Epithelial cell of esophagus (primary cell): Measurements from ENCODE around the gene SLC6A16.
A peak's percentile ranks its signal among the peaks of the same experiment; 100 is the strongest.
"Not testable (repeated sequence)": the region's sequence is repeated elsewhere in the genome, so short reads cannot be mapped to it uniquely, and the experiment has no call there.

Source experiments
- DNase-seq: peaks from one replicate; pipeline ENCODE4 v3.0.0; 2010; ENCODE audit warnings: low read depth
- H3K4me3 ChIP-seq: 2 replicates; pipeline ENCODE4 v1.5.1; 2011; ENCODE audit warnings: mild to moderate bottlenecking, low read length, control low read depth
- TF ChIP-seq, protein P1 (sequence below): IDR thresholded peaks from 2 replicates; pipeline ENCODE4 v1.5.1; 2011; ENCODE audit warnings: low read depth, mild to moderate bottlenecking, low read length, control low read depth, inconsistent platforms; ENCODE audit not compliant: insufficient read depth; ENCODE audit errors: missing control alignments

Gene SLC6A16

DNA sequence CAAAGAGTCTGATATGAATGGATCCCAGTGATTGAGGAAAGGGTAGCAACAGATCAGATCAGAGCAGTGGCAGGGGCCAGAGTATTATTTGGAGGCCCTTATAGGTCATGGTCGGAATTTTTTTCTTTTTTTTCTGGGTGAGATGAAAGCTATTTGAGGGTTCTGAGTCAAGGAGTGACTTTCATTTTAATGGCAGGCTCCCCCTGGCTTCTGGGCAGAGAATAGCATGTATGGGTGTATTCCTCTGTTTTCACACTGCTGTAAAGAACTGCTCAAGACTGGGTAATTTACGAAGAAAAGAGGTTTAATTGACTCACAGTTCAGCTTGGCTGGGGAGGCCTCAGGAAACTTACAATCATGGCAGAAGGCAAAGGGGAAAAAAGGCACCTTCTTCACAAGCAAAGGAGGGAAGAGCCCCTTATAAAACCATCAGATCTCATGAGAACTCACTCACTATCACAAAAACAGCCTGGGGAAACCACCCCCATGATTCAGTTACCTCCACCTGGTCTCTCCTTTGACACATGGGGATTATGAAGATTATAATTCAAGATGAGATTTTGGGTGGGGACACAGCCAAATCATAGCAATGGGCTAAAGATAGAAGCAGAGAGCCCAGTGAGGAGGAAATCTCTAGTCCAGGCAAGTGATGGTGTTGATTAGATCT is 3.0 kb upstream of the SLC6A16 start:
- no peak overlapping the region for H3K4me3 ChIP-seq
- peak; percentile 49 for DNase-seq
- TF ChIP-seq, protein P1, sequence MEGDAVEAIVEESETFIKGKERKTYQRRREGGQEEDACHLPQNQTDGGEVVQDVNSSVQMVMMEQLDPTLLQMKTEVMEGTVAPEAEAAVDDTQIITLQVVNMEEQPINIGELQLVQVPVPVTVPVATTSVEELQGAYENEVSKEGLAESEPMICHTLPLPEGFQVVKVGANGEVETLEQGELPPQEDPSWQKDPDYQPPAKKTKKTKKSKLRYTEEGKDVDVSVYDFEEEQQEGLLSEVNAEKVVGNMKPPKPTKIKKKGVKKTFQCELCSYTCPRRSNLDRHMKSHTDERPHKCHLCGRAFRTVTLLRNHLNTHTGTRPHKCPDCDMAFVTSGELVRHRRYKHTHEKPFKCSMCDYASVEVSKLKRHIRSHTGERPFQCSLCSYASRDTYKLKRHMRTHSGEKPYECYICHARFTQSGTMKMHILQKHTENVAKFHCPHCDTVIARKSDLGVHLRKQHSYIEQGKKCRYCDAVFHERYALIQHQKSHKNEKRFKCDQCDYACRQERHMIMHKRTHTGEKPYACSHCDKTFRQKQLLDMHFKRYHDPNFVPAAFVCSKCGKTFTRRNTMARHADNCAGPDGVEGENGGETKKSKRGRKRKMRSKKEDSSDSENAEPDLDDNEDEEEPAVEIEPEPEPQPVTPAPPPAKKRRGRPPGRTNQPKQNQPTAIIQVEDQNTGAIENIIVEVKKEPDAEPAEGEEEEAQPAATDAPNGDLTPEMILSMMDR, result peak; percentile 76

DNA sequence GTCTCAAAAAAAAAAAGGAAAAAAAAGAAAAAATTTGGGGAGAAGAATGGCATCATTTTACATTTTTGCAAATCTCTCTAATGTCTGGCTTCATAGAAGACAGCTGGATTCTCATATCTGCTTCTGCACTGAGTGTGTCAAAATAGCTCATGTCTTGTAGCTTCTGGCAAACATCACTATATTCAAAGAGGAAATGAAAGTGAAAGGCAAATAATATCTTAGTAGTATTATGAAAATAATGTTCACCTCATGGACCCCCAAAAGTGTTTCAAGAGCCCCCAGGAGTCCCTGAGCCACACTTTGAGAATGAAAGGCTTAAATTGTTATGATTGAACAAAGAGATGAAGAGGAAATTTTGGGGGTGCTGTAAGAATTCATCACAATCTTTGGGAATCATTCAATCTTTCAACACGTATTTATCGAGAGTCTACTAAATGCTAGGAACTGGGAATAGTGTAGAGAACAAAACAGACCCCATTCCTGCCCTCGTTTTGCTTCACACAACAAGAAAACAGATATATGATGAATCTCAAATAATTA is 1.2 kb upstream of the SLC6A16 start:
- no peak for DNase-seq
- TF ChIP-seq, protein P1, result no peak
- no peak overlapping the region for H3K4me3 ChIP-seq

DNA sequence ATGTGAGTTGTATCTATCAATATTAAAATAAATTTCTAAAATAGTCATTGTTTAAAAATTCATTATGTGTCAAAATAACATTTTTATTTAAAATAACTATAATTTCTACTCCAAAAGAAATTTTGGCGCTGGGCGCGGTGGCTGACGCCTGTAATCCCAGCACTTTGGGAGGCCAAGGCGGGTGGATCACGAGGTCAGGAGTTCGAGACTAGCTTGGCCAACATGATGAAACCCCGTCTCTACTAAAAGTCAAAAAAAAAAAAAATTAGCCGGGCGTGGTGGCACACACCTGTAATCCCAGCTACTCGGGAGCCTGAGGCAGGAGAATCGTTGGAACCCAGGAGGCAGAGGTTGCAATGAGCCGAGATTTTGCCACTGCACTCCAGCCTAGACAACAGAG is 765 bp upstream of the SLC6A16 start:
- not testable (repeated sequence) for DNase-seq, H3K4me3 ChIP-seq

DNA sequence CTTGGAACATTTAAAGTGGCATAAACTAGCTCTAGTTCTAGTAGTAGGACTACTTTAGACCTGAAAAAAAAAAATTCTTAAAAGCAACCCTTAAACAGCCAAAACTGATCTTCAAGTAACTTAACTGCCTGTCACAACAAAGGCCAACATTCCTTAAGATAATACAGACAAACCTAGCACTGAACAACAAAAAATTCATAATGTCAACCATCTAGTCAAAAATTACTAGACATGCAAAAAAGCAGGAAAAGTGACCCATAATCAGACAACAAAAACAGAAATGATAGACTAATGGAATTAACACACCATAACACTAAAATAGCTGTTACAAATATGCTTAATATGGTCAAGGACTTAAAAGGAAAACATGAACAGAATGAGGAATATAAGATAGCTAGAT is 6.7 kb downstream of the SLC6A16 start:
- H3K4me3 ChIP-seq, result no peak overlapping the region
- DNase-seq, result no peak
- TF ChIP-seq, protein P1, result no peak

DNA sequence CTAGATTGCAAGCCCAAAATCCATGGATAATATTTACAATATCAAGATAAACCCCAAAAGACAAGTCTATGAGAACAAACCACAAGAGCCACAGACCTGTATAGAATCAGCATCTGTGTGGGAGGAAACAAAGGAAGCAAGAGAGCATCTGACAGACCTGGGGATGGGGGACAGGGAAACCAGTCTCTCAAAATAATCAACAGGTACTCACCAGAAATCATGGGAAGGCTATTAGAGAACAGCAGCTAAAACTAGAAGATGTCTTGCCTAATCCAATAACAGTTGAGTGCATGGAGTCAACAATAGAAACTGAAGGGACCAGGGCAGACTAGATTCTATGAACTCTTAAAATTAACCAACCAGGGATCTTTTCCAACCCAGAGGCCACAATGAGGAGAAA is 8.7 kb downstream of the SLC6A16 start:
- TF ChIP-seq, protein P1, result no peak
- no peak for DNase-seq
- no peak overlapping the region for H3K4me3 ChIP-seq

DNA sequence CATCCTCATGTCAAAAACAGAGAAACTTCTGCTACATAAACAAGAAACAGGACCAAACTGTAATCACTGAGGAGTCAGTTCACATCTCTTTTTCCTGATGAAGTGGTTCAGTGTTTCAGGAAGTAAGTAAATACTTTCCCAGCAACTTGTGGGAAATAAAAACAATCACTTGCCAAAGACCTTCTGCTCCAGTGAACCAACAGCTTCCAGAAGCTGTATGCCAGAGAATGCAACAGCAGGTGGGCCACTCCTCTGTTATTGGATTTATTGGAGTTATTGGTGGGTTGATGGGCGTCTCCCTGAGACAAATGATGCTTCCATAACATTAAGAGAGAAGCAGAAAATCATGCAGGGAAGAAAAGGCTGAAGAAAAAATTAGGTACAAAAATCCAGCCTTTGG is 9.9 kb downstream of the SLC6A16 start:
- TF ChIP-seq, protein P1, result no peak
- H3K4me3 ChIP-seq, result no peak overlapping the region
- DNase-seq, result no peak

DNA sequence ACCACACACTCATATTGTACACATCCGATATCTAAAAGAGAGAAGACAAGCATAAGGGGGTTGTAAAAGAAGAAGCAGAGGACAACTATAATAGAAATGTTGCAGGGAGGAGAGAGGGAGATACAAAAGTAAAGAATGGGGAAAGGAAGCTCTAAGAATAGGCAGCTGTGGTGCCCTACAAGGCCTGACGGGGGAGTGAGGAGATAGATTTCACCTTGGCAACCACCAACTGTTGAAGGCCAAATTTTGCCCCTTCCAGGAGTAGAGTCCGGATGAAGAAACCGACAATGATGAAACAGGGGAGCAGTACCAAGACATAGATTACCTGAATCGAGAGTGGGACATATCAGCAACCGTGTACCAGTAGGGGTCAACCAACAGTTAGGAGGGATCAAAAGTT is 15.9 kb downstream of the SLC6A16 start:
- DNase-seq, result no peak
- TF ChIP-seq, protein P1, result no peak
- H3K4me3 ChIP-seq, result no peak overlapping the region

DNA sequence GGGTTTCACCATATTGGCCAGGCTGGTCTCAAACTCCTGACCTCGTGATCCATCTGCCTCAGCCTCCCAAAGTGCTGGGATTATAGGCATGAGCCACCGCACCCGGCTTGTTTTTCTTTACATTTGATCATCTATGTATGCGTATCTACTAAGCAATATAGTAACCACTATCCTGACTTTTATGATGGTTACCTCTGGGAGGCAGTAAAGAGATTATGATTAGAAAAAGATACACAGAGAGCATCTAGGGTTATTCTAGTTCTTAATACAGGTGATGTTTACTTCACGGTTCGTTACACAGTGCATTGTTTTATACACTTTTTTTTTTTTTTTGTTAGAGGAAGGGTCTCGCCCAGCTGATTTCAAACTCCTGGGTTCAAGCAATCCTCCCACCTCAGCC is 18.3 kb downstream of the SLC6A16 start:
- DNase-seq, H3K4me3 ChIP-seq: not testable (repeated sequence)
